NT2/D1 (cell line): ENCODE data around the gene ELK4.

Experiments used
- DNase-seq: peaks from one replicate; pipeline ENCODE4 v3.0.0-alpha.2; 2011; ENCODE audit warnings: low read depth, low spot score
- H3K27me3 ChIP-seq: 2 replicates; pipeline ENCODE4 v1.6.0; 2011; ENCODE audit warnings: mild to moderate bottlenecking; ENCODE audit not compliant: insufficient read length, insufficient read depth
- H3K36me3 ChIP-seq: 2 replicates; pipeline ENCODE4 v1.6.1; 2011; ENCODE audit warnings: mild to moderate bottlenecking, low read length, mixed read lengths; ENCODE audit not compliant: insufficient read depth, insufficient read length
- H3K4me1 ChIP-seq: 2 replicates; pipeline ENCODE4 v1.5.1; 2011; ENCODE audit not compliant: insufficient read depth, insufficient read length
- H3K4me3 ChIP-seq: 2 replicates; pipeline ENCODE4 v1.5.1; 2011; ENCODE audit warnings: low read depth; ENCODE audit not compliant: insufficient read length
- H3K9ac ChIP-seq: 2 replicates; pipeline ENCODE4 v1.6.0; 2011; ENCODE audit warnings: low read depth; ENCODE audit not compliant: insufficient read length
- H3K9me3 ChIP-seq: 2 replicates; pipeline ENCODE4 v1.5.1; 2011; ENCODE audit warnings: mild to moderate bottlenecking, low read length; ENCODE audit not compliant: insufficient read depth
- SUZ12 ChIP-seq: IDR thresholded peaks from 2 replicates; pipeline ENCODE4 v1.6.1; 2011; ENCODE audit not compliant: insufficient read length, insufficient read depth; ENCODE audit errors: extremely low read depth
- YY1 ChIP-seq: IDR thresholded peaks from 2 replicates; pipeline ENCODE4 v1.6.1; 2011; ENCODE audit not compliant: insufficient read length, insufficient read depth
- ZNF274 ChIP-seq: IDR thresholded peaks from 2 replicates; pipeline ENCODE4 v1.6.1; 2011; ENCODE audit warnings: mild to moderate bottlenecking, low read depth, low read length

Gene ELK4

GRCh38 chr1:205565799-205566198, 66.0 kb downstream of the ELK4 start:
- TF ChIP-seq SUZ12 (no peak), ZNF274 (no peak)
- Histone ChIP-seq H3K36me3 (no peaks in the 10 kb centered on the region), H3K27me3 (peaks cover 44% of the 10 kb centered on the region), H3K4me1 (peaks cover 4% of the 10 kb centered on the region), H3K9me3 (peaks cover 15% of the 10 kb centered on the region), H3K9ac (no peak overlapping the region), H3K4me3 (no peak overlapping the region)
- DNase-seq, result no peak

- Histone ChIP-seq H3K9me3 (peaks cover 23% of the 10 kb centered on the region), H3K9ac (no peak overlapping the region), H3K4me1 (no peaks in the 10 kb centered on the region), H3K36me3 (no peaks in the 10 kb centered on the region), H3K4me3 (no peak overlapping the region), H3K27me3 (peaks cover 28% of the 10 kb centered on the region)
- TF ChIP-seq YY1, result no peak
- TF ChIP-seq ZNF274, result no peak
- no peak for TF ChIP-seq SUZ12
- DNase-seq, result no peak
Measured at GRCh38 chr1:205563927-205564441, 67.8 kb downstream of the ELK4 start.

- Histone ChIP-seq H3K4me1 (no peaks in the 10 kb centered on the region), H3K9ac (no peak overlapping the region), H3K4me3 (no peak overlapping the region), H3K27me3 (peaks cover 5% of the 10 kb centered on the region), H3K9me3 (peaks cover 23% of the 10 kb centered on the region), H3K36me3 (no peaks in the 10 kb centered on the region)
- no peak for DNase-seq
- TF ChIP-seq SUZ12, result no peak
- TF ChIP-seq YY1, result no peak
- TF ChIP-seq ZNF274, result no peak
Measured at GRCh38 chr1:205561501-205562203, 70.2 kb downstream of the ELK4 start.
